NT2/D1 (cell line): ENCODE measurements around the gene ILDR2.

Experiments used
- SUZ12 ChIP-seq: IDR thresholded peaks from 2 replicates; pipeline ENCODE4 v1.6.1; 2011; ENCODE audit not compliant: insufficient read length, insufficient read depth; ENCODE audit errors: extremely low read depth
- YY1 ChIP-seq: IDR thresholded peaks from 2 replicates; pipeline ENCODE4 v1.6.1; 2011; ENCODE audit not compliant: insufficient read length, insufficient read depth
- ZNF274 ChIP-seq: IDR thresholded peaks from 2 replicates; pipeline ENCODE4 v1.6.1; 2011; ENCODE audit warnings: mild to moderate bottlenecking, low read depth, low read length

DNA sequence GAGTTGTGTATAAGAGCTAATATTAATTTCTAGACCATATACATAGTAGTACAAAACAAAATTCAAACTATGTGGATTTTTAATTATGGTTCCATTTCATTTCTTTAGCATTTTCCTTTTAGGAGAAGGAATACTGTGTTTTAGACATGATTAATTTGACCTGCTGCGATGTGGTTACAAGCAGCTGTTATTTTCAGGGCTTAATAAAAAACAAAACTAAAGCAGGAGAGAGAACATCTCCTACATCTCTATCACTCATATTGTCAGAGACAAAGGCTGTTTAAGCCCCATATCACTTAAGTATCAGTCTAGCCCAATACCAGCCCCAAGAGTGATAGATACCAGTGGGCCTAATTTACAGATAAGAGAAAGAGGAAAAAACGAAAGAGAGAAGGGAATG, 47.6 kb downstream of the ILDR2 start:
- TF ChIP-seq ZNF274 (no peak), YY1 (no peak), SUZ12 (no peak)
